GM12878 (cell line): ENCODE measurements around the gene SRGAP1. TPM values are rescaled to one million over a fixed set of nuclear protein-coding genes. Genes with fewer than 3 reads are reported as not detected.
A peak's percentile ranks its signal among the peaks of the same experiment; 100 is the strongest.

Experiments used
- DPF2 ChIP-seq: fragments of 450-650 bp; IDR thresholded peaks from 2 replicates; pipeline ENCODE4 v1.6.1; 2017; ENCODE audit warnings: mild to moderate bottlenecking
- EGR1 ChIP-seq, 2 experiments: IDR thresholded peaks; 1 replicate in 1 of 2; 2 replicates in 1 of 2; pipeline ENCODE4 v1.6.1; 2011 to 2012; ENCODE audit warnings: low read depth in 2 of 2, low read length in 2 of 2, borderline replicate concordance in 1 of 2, mild to moderate bottlenecking in 1 of 2, moderate library complexity in 1 of 2
- EZH2 ChIP-seq: IDR thresholded peaks from 2 replicates; pipeline ENCODE4 v1.6.1; 2012; ENCODE audit warnings: low read depth, mild to moderate bottlenecking, control low read depth, inconsistent platforms, low read length, borderline replicate concordance; ENCODE audit not compliant: control insufficient read depth
- JUND ChIP-seq: IDR thresholded peaks from 2 replicates; pipeline ENCODE4 v1.6.1; 2012; ENCODE audit warnings: low read depth, mild to moderate bottlenecking, low read length, improper control_type of control experiment, moderate library complexity
- RB1 ChIP-seq: fragments of 450-650 bp; formaldehyde crosslinking; IDR thresholded peaks from 2 replicates; pipeline ENCODE4 v1.6.1; 2017; ENCODE audit warnings: mild to moderate bottlenecking, borderline replicate concordance
- RELA ChIP-seq: fragments of 450-650 bp; IDR thresholded peaks from 2 replicates; pipeline ENCODE4 v1.8.0; 2014; ENCODE audit warnings: borderline replicate concordance; ENCODE audit not compliant: partially characterized antibody
- SIN3A ChIP-seq: IDR thresholded peaks from 2 replicates; pipeline ENCODE4 v1.6.1; 2012; ENCODE audit warnings: low read depth, low read length, improper control_type of control experiment
- SMAD5 ChIP-seq: IDR thresholded peaks from 2 replicates; pipeline ENCODE4 v1.6.1; 2016; ENCODE audit warnings: antibody characterized with exemption, low read depth
- SP1 ChIP-seq: IDR thresholded peaks from one replicate; pipeline ENCODE4 v1.6.1; 2011; ENCODE audit warnings: low read depth, low read length
- SPI1 ChIP-seq: IDR thresholded peaks from 2 replicates; pipeline ENCODE4 v1.6.1; 2011; ENCODE audit warnings: low read depth, mild to moderate bottlenecking, low read length, moderate library complexity, borderline replicate concordance; ENCODE audit not compliant: insufficient read depth
- SRF ChIP-seq, 2 experiments: IDR thresholded peaks; 2 replicates each; pipeline ENCODE4 v1.6.1; 2011; ENCODE audit warnings: low read depth in 2 of 2, low read length in 2 of 2, mild to moderate bottlenecking in 1 of 2, moderate library complexity in 1 of 2
- SUZ12 ChIP-seq: fragments of 200-600 bp; sonication (generic); IDR thresholded peaks from one replicate; pipeline ENCODE4 v1.6.1; 2018; ENCODE audit warnings: antibody characterized with exemption, mild to moderate bottlenecking; ENCODE audit not compliant: unreplicated experiment
- ZNF687 ChIP-seq: fragments of 450-650 bp; IDR thresholded peaks from 2 replicates; pipeline ENCODE4 v1.6.1; 2017; ENCODE audit warnings: mild to moderate bottlenecking, moderate library complexity
- polyA plus RNA-seq, 11 experiments: library from polyadenylated mRNA; depleted of rRNA in 4 of 11; unstranded in 6 of 11; stranded (reverse) in 5 of 11; fragments of >200 nt; fragmentation: Nextera tagmentation in 4 of 11; fragmentation: Illumina TruSeq in 1 of 11; extraction: Ambion mirVana in 4 of 11; extraction: Trizol in 1 of 11; gene quantifications; 1 replicate in 1 of 11; 2 replicates in 10 of 11; pipeline versions ENCODE4 v1.2.1 to v1.2.3, GENCODE V29; 2011 to 2016; ENCODE audit warnings: inconsistent platforms in 2 of 11, missing spikeins in 2 of 11, low read depth in 1 of 11
- total RNA-seq, 4 experiments: library from RNA; depleted of rRNA in 3 of 4; stranded (reverse); fragments of >200 nt in 3 of 4; fragmentation: Illumina TruSeq in 1 of 4; extraction: Trizol in 1 of 4; gene quantifications; 2 replicates each; pipeline versions ENCODE4 v1.2.1 to v1.2.3, GENCODE V29; 2013 to 2021
- TF ChIP-seq, protein P1 (sequence below): IDR thresholded peaks from 2 replicates; pipeline ENCODE4 v1.6.1; 2011; ENCODE audit warnings: borderline replicate concordance, low read depth, mild to moderate bottlenecking, moderate library complexity, mixed read lengths, low read length; ENCODE audit not compliant: insufficient read depth; ENCODE audit errors: extremely low read length
- TF ChIP-seq, protein P2 (sequence below): fragments of 450-650 bp; IDR thresholded peaks from 2 replicates; pipeline ENCODE4 v1.6.1; 2017; ENCODE audit warnings: mild to moderate bottlenecking, moderate library complexity
- TF ChIP-seq, protein P3 (sequence below): fragments of 450-650 bp; formaldehyde crosslinking; IDR thresholded peaks from 2 replicates; pipeline ENCODE4 v1.4.0; 2020; ENCODE audit warnings: mild to moderate bottlenecking, moderate library complexity

SRGAP1 gene
- total and polyA plus RNA-seq, 10 of the 15 experiments (the other 5 are each of a cell fraction or from before 2014, with no cell fraction given), result 0.16 to 0.85 (median 0.46) TPM

DNA sequence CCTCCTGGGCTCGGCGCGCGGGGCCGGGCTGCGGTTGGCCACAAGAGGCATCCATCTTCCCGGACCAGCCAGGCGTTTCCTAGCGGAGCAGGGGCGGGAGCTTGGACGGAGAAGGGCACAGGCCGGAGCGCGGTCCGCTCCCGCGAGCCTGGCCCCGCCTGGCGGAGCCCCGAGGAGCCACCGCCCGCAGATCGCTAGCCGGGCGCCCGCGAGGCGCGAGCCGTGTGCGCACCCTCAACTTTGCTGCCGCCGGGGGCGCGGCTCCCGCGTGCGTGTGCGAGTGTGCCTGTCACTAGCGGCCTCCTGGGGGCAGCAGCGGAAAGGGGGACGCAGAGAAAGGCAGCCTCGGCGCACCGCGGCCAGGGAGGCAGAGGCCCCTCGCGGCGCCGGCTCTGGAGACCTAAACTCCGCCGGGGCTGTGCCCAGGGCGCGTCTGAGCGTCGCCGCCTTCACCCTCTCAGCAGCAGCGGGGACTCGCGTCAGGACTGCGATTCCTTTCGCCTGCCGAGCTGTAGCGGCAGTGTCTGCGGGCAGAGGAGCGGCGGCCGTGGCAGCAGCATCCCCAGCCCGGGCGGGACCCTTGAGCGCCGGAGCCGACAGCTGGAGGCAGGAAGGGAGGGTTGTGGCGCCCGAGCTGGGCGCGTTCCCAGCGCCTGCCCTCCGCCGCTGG, 644 bp upstream of the SRGAP1 start (continued):
- peak; percentile 42; the same call in 1 of the 2 replicates for TF ChIP-seq ZNF687
- TF ChIP-seq, protein P1, sequence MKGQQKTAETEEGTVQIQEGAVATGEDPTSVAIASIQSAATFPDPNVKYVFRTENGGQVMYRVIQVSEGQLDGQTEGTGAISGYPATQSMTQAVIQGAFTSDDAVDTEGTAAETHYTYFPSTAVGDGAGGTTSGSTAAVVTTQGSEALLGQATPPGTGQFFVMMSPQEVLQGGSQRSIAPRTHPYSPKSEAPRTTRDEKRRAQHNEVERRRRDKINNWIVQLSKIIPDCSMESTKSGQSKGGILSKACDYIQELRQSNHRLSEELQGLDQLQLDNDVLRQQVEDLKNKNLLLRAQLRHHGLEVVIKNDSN, result no peak
- no peak for TF ChIP-seq RELA
- TF ChIP-seq DPF2, result peak; percentile 88
- TF ChIP-seq SPI1, result no peak
- no peak for TF ChIP-seq JUND
- TF ChIP-seq SUZ12, result no peak
- TF ChIP-seq, protein P2, sequence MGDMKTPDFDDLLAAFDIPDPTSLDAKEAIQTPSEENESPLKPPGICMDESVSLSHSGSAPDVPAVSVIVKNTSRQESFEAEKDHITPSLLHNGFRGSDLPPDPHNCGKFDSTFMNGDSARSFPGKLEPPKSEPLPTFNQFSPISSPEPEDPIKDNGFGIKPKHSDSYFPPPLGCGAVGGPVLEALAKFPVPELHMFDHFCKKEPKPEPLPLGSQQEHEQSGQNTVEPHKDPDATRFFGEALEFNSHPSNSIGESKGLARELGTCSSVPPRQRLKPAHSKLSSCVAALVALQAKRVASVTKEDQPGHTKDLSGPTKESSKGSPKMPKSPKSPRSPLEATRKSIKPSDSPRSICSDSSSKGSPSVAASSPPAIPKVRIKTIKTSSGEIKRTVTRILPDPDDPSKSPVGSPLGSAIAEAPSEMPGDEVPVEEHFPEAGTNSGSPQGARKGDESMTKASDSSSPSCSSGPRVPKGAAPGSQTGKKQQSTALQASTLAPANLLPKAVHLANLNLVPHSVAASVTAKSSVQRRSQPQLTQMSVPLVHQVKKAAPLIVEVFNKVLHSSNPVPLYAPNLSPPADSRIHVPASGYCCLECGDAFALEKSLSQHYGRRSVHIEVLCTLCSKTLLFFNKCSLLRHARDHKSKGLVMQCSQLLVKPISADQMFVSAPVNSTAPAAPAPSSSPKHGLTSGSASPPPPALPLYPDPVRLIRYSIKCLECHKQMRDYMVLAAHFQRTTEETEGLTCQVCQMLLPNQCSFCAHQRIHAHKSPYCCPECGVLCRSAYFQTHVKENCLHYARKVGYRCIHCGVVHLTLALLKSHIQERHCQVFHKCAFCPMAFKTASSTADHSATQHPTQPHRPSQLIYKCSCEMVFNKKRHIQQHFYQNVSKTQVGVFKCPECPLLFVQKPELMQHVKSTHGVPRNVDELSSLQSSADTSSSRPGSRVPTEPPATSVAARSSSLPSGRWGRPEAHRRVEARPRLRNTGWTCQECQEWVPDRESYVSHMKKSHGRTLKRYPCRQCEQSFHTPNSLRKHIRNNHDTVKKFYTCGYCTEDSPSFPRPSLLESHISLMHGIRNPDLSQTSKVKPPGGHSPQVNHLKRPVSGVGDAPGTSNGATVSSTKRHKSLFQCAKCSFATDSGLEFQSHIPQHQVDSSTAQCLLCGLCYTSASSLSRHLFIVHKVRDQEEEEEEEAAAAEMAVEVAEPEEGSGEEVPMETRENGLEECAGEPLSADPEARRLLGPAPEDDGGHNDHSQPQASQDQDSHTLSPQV, result peak; percentile 82; the same call in 1 of the 2 replicates
- TF ChIP-seq, protein P3, sequence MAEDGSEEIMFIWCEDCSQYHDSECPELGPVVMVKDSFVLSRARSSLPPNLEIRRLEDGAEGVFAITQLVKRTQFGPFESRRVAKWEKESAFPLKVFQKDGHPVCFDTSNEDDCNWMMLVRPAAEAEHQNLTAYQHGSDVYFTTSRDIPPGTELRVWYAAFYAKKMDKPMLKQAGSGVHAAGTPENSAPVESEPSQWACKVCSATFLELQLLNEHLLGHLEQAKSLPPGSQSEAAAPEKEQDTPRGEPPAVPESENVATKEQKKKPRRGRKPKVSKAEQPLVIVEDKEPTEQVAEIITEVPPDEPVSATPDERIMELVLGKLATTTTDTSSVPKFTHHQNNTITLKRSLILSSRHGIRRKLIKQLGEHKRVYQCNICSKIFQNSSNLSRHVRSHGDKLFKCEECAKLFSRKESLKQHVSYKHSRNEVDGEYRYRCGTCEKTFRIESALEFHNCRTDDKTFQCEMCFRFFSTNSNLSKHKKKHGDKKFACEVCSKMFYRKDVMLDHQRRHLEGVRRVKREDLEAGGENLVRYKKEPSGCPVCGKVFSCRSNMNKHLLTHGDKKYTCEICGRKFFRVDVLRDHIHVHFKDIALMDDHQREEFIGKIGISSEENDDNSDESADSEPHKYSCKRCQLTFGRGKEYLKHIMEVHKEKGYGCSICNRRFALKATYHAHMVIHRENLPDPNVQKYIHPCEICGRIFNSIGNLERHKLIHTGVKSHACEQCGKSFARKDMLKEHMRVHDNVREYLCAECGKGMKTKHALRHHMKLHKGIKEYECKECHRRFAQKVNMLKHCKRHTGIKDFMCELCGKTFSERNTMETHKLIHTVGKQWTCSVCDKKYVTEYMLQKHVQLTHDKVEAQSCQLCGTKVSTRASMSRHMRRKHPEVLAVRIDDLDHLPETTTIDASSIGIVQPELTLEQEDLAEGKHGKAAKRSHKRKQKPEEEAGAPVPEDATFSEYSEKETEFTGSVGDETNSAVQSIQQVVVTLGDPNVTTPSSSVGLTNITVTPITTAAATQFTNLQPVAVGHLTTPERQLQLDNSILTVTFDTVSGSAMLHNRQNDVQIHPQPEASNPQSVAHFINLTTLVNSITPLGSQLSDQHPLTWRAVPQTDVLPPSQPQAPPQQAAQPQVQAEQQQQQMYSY (CRISPR knock-in tag), result no peak
- TF ChIP-seq EGR1 (IDR thresholded peaks at IDR 0.05; ENCODE audit: borderline replicate concordance in 1 of 2, low read depth in 2 of 2, low read length in 2 of 2), result no peak; a peak in 1 of 3 replicates
- TF ChIP-seq SMAD5, result no peak
- peak in 1 of 2 experiments; percentile 48; a peak in 1 of 4 replicates for TF ChIP-seq SRF (IDR thresholded peaks at IDR 0.05; ENCODE audit: low read depth in 2 of 2, low read length in 2 of 2)
- no peak for TF ChIP-seq SIN3A
- TF ChIP-seq SP1, result no peak
- TF ChIP-seq EZH2, result no peak
- TF ChIP-seq RB1, result peak; percentile 87; the same call in 1 of the 2 replicates
